ENCODE results near the gene UFSP1. TPM values are rescaled to one million over a fixed set of nuclear protein-coding genes. Genes with fewer than 3 reads are reported as not detected.

The UFSP1 gene
- polyA plus RNA-seq, 2 donors = 3.8 to 3.9 TPM

DNA sequence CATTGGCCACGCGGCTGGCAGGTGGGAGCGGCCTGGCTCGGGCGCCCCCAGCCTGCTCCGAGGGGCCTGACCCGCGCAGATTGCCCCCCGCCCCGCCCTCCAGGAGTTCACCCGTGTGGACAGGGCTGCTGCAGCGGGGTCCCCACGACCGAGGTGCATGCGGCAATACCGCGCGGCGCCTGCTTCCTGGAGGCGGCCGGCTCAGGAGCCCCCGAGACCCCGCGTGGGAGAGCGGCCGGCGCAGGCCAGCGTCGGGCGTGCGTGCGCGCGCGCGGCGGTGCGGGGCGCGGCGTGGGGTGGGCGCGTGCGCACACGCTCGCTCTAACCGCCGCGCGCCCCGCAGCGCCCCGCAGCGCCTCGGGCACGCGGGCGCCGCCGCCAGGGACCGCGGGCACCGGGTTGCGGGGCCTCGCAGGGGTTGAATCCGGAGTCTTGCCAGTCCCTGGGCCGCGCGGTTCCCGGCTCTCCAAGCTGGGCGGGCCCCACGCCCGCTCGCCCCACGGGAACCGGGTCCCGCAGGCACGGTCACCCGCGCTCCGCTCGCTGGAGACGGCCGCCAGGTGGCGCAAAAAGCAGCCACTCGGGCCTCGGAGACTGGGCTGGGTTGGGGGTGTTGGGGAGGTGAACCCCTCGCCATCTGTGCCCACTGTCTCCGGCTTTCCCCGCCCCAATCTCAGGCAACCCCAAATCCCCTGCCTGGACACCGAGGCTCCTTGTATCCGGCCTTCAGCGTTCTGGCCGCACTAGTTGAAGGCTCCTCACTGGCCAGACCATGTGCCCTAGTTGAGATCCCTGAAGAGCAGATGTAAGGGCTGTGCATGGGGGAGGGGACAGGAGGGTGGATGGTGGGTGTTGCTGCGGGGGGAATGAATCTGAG is 7.5 kb upstream of the UFSP1 start:
- H3K27ac ChIP-seq (ENCODE audit: low read depth in 2 of 2, low read length in 1 of 2) = no peak overlapping the region

DNA sequence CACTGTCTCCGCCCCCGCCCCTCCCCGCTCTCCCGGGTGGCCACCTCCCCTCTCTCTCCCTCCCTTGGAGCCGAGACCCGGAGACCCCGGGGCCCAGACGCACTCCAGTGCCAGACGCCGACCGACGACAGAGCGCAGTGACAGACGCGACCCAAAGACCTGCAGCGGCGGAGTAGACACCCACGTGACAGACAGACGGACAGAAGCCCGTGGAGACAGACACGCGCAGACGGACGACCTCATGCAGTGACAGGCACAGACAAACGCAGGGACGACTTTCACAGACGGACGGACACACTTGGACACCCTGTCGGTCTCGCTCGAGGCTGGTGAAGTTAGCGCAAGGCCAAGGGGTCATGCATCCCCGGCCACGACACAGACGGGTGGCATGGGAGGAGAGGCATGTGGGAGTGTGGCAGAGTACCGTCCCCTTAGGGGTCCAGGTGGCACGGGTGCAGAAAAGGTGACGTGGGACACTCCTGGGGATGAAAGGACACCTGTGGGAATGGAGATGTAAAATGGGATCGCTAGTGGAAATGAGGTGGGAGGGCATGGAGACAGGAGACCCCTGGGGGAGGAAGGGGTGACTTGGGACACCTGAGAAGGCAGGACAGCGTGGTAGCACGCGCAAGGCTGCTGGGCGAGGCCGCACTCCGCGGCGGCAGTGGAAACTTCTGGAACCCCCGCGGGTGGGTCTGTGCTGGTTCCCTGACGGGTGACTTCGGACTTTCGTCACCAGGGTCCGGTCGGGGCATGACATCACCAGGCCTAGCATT is 6.6 kb upstream of the UFSP1 start:
- Histone ChIP-seq H3K27ac (ENCODE audit: low read depth in 2 of 2, low read length in 1 of 2) (no peak overlapping the region), H3K27me3 (ENCODE audit: control insufficient read depth in 1 of 2, insufficient read depth in 2 of 2, low read length in 2 of 2) (peaks cover 0 to 16% of the 10 kb centered on the region in 2 donors), H3K4me1 (ENCODE audit: control insufficient read depth in 2 of 2, insufficient read depth in 2 of 2, low read length in 1 of 2) (peaks cover 6 to 17% of the 10 kb centered on the region in 2 donors), H3K9me3 (ENCODE audit: control insufficient read depth in 2 of 2, insufficient read depth in 1 of 2, low read depth in 1 of 2, low read length in 1 of 2) (peaks cover 2 to 3% of the 10 kb centered on the region in 2 donors), H3K4me3 (ENCODE audit: low read depth in 1 of 2, low read length in 2 of 2) (peak overlapping the region; percentile 27 to 48), H3K36me3 (ENCODE audit: control insufficient read depth in 2 of 2, insufficient read depth in 2 of 2, low read length in 1 of 2) (no peaks in the 10 kb centered on the region)
- WGBS, 2 donors = 4% methylated on average over 48 to 54 of the region's 54 CpGs

More for the DNA sequence above, 7.5 kb upstream of the UFSP1 start:
- Histone ChIP-seq H3K4me1 (ENCODE audit: control insufficient read depth in 2 of 2, insufficient read depth in 2 of 2, low read length in 1 of 2) (peaks cover 6 to 15% of the 10 kb centered on the region in 2 donors), H3K27me3 (ENCODE audit: control insufficient read depth in 1 of 2, insufficient read depth in 2 of 2, low read length in 2 of 2) (peaks cover 0 to 16% of the 10 kb centered on the region in 2 donors), H3K4me3 (ENCODE audit: low read depth in 1 of 2, low read length in 2 of 2) (peak overlapping the region; percentile 27 to 48), H3K36me3 (ENCODE audit: control insufficient read depth in 2 of 2, insufficient read depth in 2 of 2, low read length in 1 of 2) (no peaks in the 10 kb centered on the region), H3K9me3 (ENCODE audit: control insufficient read depth in 2 of 2, insufficient read depth in 1 of 2, low read depth in 1 of 2, low read length in 1 of 2) (peaks cover 2 to 3% of the 10 kb centered on the region in 2 donors)
- WGBS, 2 donors = 1 to 3% methylated on average over 38 to 95 of the region's 95 CpGs

DNA sequence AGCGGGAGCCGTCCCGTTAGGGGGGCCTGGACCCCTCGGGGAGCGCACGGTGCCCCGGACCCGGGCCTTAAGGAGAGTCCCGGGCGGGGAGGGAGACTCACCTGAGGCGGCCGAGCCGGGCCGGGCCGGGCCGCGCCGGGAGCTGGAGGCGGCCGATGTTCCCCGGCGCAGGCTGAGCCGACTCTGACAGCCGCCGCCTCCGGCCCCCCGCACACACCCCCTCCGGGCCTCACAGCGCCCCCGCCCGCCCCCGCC is 6.1 kb upstream of the UFSP1 start, which contains the start of gene ACHE:
Gene ACHE (minus strand): TSS at position 188 of the 255 bp plus-strand sequence. CDS start 1,656 bp downstream, outside the sequence.
- Histone ChIP-seq H3K36me3 (ENCODE audit: control insufficient read depth in 2 of 2, insufficient read depth in 2 of 2, low read length in 1 of 2) (no peaks in the 10 kb centered on the region), H3K27me3 (ENCODE audit: control insufficient read depth in 1 of 2, insufficient read depth in 2 of 2, low read length in 2 of 2) (peaks cover 0 to 16% of the 10 kb centered on the region in 2 donors), H3K4me3 (ENCODE audit: low read depth in 1 of 2, low read length in 2 of 2) (peak within 1 kb of the TSS; percentile 38 to 48), H3K4me1 (ENCODE audit: control insufficient read depth in 2 of 2, insufficient read depth in 2 of 2, low read length in 1 of 2) (peaks cover 6 to 21% of the 10 kb centered on the region in 2 donors), H3K9me3 (ENCODE audit: control insufficient read depth in 2 of 2, insufficient read depth in 1 of 2, low read depth in 1 of 2, low read length in 1 of 2) (peaks cover 2 to 3% of the 10 kb centered on the region in 2 donors), H3K27ac (ENCODE audit: low read depth in 2 of 2, low read length in 1 of 2) (no peak within 1 kb of the TSS)
- 0 to 1% methylated on average over 7 to 32 of the region's 32 CpGs for WGBS, 2 donors

DNA sequence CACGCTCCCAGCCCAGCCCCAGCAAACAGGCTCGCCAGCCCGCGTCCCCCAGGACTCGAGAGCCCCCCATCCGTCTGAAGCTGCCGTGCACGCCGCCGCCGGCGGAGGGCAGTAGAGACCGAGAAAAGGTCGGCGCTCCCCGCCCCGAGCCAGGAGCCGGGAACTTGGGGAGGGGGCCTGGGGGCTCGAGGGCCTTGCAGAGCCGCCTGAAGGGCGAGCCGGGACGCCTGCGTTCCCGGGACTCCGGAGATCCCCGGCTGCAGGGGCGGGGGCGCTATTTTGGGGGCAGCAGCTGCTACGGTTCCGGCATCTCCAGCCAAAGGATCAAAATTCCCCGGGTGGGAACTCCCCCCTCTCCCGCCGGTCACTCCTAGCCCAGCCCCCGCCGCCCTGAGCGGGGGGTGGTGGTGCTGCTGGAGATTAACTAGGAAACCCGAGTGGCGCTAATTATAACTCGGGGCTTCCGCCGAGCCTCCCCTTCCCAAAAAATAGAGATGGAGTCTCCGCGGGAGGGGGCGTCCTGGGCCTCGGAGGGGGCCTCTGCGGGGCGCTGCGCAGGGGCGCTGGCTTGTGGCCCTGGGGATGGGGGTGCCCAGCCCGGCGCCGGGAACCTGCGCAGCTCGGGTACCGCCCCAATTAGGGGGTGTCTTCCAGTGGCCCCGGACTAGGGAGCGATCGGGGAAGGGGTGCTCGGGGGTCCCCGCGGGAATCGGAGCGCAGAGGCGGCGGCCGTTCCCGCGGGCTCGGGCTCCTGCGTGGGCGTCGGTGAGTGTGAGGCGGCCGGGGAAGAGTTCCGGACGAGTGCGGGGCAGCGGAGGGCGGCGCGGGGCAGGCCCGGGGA is 5.6 kb upstream of the UFSP1 start:
- H3K36me3 ChIP-seq (ENCODE audit: control insufficient read depth in 2 of 2, insufficient read depth in 2 of 2, low read length in 1 of 2) = no peaks in the 10 kb centered on the region
- peaks cover 6 to 25% of the 10 kb centered on the region in 2 donors for H3K4me1 ChIP-seq (ENCODE audit: control insufficient read depth in 2 of 2, insufficient read depth in 2 of 2, low read length in 1 of 2)
- peaks cover 0 to 16% of the 10 kb centered on the region in 2 donors for H3K27me3 ChIP-seq (ENCODE audit: control insufficient read depth in 1 of 2, insufficient read depth in 2 of 2, low read length in 2 of 2)
- WGBS, 2 donors = 1% methylated on average over 70 to 83 of the region's 83 CpGs
- no peak overlapping the region for H3K27ac ChIP-seq (ENCODE audit: low read depth in 2 of 2, low read length in 1 of 2)
- H3K9me3 ChIP-seq (ENCODE audit: control insufficient read depth in 2 of 2, insufficient read depth in 1 of 2, low read depth in 1 of 2, low read length in 1 of 2) = peaks cover 2 to 3% of the 10 kb centered on the region in 2 donors
- peak overlapping the region; percentile 38 to 48 for H3K4me3 ChIP-seq (ENCODE audit: low read depth in 1 of 2, low read length in 2 of 2)

DNA sequence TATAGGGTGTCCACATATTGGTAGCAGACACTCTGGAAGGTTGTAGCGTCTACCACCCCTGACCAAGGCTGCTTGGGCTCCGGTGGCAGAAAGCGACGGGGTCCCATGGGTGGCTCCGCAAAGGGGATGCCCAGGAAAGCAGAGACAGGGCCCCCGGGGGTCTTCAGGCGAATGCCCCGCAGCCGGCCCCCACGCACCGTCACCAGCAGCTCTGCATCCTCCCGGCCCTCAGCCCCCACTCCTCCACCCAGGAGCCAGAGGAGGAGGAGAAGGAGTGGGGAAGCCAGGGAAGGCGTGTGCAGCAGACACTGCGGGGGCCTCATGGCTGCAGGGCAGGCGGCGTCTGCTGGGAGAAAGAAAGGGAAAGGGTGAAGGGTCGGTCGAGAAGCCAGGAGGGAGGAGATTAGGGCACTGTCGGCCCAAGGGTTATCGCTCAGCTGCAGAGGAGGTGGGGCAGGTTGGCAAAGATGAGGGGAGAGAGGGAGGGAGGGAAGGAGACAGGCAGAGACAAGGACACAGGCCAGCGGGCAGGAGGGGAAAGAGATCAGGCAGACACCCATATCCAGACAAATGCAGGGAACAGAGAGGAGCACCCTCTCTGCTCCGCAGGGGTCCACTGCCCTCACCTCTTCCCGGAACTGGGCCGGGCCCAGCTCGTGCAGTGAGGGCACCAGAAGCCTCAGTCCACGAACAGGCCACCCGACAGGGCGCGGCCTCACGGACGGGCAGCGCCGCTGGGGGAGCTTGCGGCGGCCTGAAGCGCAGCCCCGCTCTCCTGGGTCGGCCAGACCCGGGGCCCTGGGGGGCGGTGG is 4.6 kb upstream of the UFSP1 start:
- 39 to 54% methylated on average over 28 to 40 of the region's 40 CpGs for WGBS, 2 donors
- no peak overlapping the region for H3K27ac ChIP-seq (ENCODE audit: low read depth in 2 of 2, low read length in 1 of 2)
- peaks cover 0 to 16% of the 10 kb centered on the region in 2 donors for H3K27me3 ChIP-seq (ENCODE audit: control insufficient read depth in 1 of 2, insufficient read depth in 2 of 2, low read length in 2 of 2)
- peak overlapping the region; percentile 38 to 48 for H3K4me3 ChIP-seq (ENCODE audit: low read depth in 1 of 2, low read length in 2 of 2)
- peaks cover 6 to 25% of the 10 kb centered on the region in 2 donors for H3K4me1 ChIP-seq (ENCODE audit: control insufficient read depth in 2 of 2, insufficient read depth in 2 of 2, low read length in 1 of 2)
- no peaks in the 10 kb centered on the region for H3K36me3 ChIP-seq (ENCODE audit: control insufficient read depth in 2 of 2, insufficient read depth in 2 of 2, low read length in 1 of 2)
- H3K9me3 ChIP-seq (ENCODE audit: control insufficient read depth in 2 of 2, insufficient read depth in 1 of 2, low read depth in 1 of 2, low read length in 1 of 2) = peaks cover 0 to 2% of the 10 kb centered on the region in 2 donors

DNA sequence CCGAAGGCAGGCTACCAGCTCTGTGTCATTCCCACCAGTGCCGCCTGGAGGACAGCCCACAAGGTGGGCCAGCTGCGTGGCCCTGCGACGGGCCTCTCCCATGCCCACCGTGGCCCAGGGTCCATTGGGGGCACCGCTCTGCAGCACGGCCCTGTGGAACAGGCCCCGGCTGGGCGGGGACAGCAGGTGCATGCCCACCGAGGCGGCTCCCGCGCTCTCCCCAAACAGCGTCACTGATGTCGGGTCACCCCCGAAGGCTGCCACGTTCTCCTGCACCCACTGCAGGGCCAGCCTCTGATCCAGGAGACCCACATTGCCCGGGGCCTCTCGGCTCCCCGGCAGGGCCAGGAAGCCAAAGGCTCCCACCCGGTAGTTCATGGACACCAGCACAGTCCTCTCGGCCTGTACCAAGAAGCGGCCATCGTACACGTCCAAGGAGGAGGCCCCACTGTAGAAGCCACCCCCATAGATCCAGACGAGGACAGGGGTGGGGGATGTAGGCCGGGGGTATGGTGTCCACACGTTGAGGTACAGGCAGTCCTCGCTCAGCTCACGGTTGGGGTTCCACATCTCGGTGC is 3.9 kb upstream of the UFSP1 start:
- no peaks in the 10 kb centered on the region for H3K36me3 ChIP-seq (ENCODE audit: control insufficient read depth in 2 of 2, insufficient read depth in 2 of 2, low read length in 1 of 2)
- peaks cover 0 to 2% of the 10 kb centered on the region in 2 donors for H3K9me3 ChIP-seq (ENCODE audit: control insufficient read depth in 2 of 2, insufficient read depth in 1 of 2, low read depth in 1 of 2, low read length in 1 of 2)
- 85 to 88% methylated on average over 27 to 32 of the region's 32 CpGs for WGBS, 2 donors
- H3K27ac ChIP-seq (ENCODE audit: low read depth in 2 of 2, low read length in 1 of 2) = no peak overlapping the region
- peaks cover 6 to 28% of the 10 kb centered on the region in 2 donors for H3K4me1 ChIP-seq (ENCODE audit: control insufficient read depth in 2 of 2, insufficient read depth in 2 of 2, low read length in 1 of 2)
- H3K4me3 ChIP-seq (ENCODE audit: low read depth in 1 of 2, low read length in 2 of 2) = no peak overlapping the region
- H3K27me3 ChIP-seq (ENCODE audit: control insufficient read depth in 1 of 2, insufficient read depth in 2 of 2, low read length in 2 of 2) = peaks cover 0 to 16% of the 10 kb centered on the region in 2 donors

DNA sequence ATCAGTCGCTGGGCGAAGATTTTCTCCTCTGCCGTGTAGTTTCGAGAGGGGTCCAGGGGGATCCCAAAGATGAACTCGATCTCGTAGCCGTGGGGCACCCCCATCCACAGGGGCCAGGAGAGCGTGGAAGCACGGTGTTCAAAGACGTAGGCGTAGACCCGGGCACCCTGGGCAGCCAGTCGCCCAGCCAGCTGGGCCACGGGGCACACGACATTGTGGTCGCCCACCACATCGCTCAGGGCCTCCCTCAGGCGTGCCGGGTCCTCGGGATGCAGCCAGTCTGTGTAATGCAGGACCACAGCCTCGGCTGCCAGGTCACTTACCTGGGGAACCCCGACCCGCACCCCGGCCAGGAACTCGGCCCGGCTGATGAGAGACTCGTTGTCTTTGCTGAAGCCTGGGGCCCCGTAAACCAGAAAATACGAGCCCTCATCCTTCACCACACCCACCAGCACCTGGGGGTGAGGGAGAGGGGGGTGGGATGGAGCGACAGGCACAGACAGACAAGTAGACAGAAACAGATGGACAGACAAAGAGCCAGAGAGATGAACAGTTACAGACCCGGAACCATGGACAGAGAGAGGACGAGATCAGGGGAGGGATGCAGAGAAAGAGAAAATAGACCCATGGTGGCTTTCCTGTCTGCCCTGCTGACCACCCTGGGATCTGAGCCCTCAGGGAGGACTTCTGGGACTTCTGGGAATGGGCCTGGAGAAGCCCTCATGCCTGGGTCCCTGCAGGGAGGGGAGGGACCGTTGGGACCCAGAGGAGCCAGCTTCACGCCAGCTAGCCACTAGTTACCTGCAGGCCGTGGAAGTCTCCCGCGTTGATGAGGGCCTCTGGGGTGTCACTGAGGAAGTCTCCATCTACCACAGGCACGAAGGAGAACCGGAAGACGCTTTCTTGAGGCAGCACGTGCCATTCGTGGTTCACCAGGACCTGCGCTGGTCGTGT is 3.1 kb upstream of the UFSP1 start:
- H3K9me3 ChIP-seq (ENCODE audit: control insufficient read depth in 2 of 2, insufficient read depth in 1 of 2, low read depth in 1 of 2, low read length in 1 of 2) = peaks cover 0 to 2% of the 10 kb centered on the region in 2 donors
- 83 to 85% methylated on average over 44 of the region's 44 CpGs for WGBS, 2 donors
- no peak overlapping the region for H3K27ac ChIP-seq (ENCODE audit: low read depth in 2 of 2, low read length in 1 of 2)
- no peak overlapping the region for H3K4me3 ChIP-seq (ENCODE audit: low read depth in 1 of 2, low read length in 2 of 2)
- H3K36me3 ChIP-seq (ENCODE audit: control insufficient read depth in 2 of 2, insufficient read depth in 2 of 2, low read length in 1 of 2) = peaks cover 0 to 7% of the 10 kb centered on the region in 2 donors
- peaks cover 6 to 34% of the 10 kb centered on the region in 2 donors for H3K4me1 ChIP-seq (ENCODE audit: control insufficient read depth in 2 of 2, insufficient read depth in 2 of 2, low read length in 1 of 2)
- peaks cover 0 to 16% of the 10 kb centered on the region in 2 donors for H3K27me3 ChIP-seq (ENCODE audit: control insufficient read depth in 1 of 2, insufficient read depth in 2 of 2, low read length in 2 of 2)
